Esophagus muscularis mucosa (tissue), 4 donors: Measurements from ENCODE around the gene SBK1.

Experiments used
- CTCF ChIP-seq, 3 experiments: fragments of 200-600 bp in 2 of 3; fragments of 450-650 bp in 1 of 3; sonication (generic) in 2 of 3; IDR thresholded peaks; one replicate each; pipeline ENCODE4 v1.5.1; 2017 to 2019; ENCODE audit warnings: antibody characterized with exemption in 3 of 3, mild to moderate bottlenecking in 2 of 3, moderate library complexity in 1 of 3
- EP300 ChIP-seq: sonication (generic); formaldehyde crosslinking; IDR thresholded peaks from one replicate; pipeline ENCODE4 v1.6.1; 2017; ENCODE audit warnings: antibody characterized with exemption
- POLR2A ChIP-seq: fragments of 450-650 bp; IDR thresholded peaks from one replicate; pipeline ENCODE4 v1.6.1; 2017; ENCODE audit warnings: antibody characterized with exemption, moderate library complexity, mild to moderate bottlenecking, low read depth
- POLR2AphosphoS5 ChIP-seq, 2 donors: sonication (generic); formaldehyde crosslinking; IDR thresholded peaks; one replicate each; pipeline ENCODE4 v1.6.1; 2017; ENCODE audit warnings: antibody characterized with exemption in 2 of 2

GRCh38 chr16:28307936-28308335, 15.6 kb downstream of the SBK1 start:
- TF ChIP-seq CTCF (IDR thresholded peaks at IDR 0.05) (no peak), POLR2AphosphoS5 (IDR thresholded peaks at IDR 0.05) (no peak), POLR2A (no peak), EP300 (no peak)
